H1 (cell line): ENCODE data around the gene COL25A1. TPM values are rescaled to one million over a fixed set of nuclear protein-coding genes. Genes with fewer than 3 reads are reported as not detected.

Experiments used
- JUN ChIP-seq: IDR thresholded peaks from 2 replicates; pipeline ENCODE4 v1.6.1; 2011; ENCODE audit warnings: low read depth, mild to moderate bottlenecking, improper control_type of control experiment, low read length
- MAX ChIP-seq: IDR thresholded peaks from 2 replicates; pipeline ENCODE4 v1.6.1; 2012; ENCODE audit warnings: inconsistent platforms
- polyA plus RNA-seq, 7 experiments: library from polyadenylated mRNA; depleted of rRNA in 3 of 7; stranded (reverse) in 5 of 7; unstranded in 2 of 7; fragments of >200 nt in 5 of 7; fragments of 200-250 nt in 2 of 7; gene quantifications; 1 replicate in 5 of 7; 2 replicates in 1 of 7; 4 replicates in 1 of 7; pipeline versions ENCODE4 v1.2.1 to v1.2.3, GENCODE V29; 2011 to 2013; ENCODE audit warnings: missing spikeins in 2 of 7, mixed read lengths in 2 of 7
- total RNA-seq: library from RNA; stranded (reverse); fragmentation: NEBNext Ultra II Directional; extraction: Animal tissue kit (Norgen Biotek cat#: 25700); gene quantifications from 2 replicates; pipeline ENCODE4 v1.2.1, GENCODE V29; 2021

COL25A1 gene
- total and polyA plus RNA-seq, 2 of the 8 experiments (the other 6 are each of a cell fraction or from before 2014, with no cell fraction given): 1.1 to 8.3 TPM

- TF ChIP-seq MAX: no peak
- no peak for TF ChIP-seq JUN
Observed at GRCh38 chr4:108941904-108942430, 360.5 kb downstream of the COL25A1 start (continued).
